ENCODE results near the gene ARL5A.
"Not testable (repeated sequence)": the region's sequence is repeated elsewhere in the genome, so short reads cannot be mapped to it uniquely, and the experiment has no call there.

ARL5A gene

DNA sequence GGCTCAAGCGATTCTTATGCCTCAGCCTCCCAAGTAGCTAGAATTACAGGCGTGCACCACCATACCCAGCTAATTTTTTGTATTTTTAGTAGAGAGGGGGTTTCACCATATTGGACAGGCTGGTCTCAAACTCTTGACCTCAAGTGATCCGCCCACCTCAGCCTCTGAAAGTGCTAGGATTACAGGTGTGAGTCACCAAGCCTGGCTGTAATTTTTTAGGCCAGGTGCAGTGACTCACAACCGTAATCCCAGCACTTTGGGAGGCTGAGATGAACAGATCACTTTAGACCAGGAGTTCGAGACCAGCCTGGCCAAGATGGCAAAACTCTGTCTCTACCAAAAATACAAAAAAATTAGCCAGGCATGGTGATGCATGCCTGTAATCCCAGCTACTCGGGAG is 33.8 kb downstream of the ARL5A start:
- not testable (repeated sequence) for DNase-seq

DNA sequence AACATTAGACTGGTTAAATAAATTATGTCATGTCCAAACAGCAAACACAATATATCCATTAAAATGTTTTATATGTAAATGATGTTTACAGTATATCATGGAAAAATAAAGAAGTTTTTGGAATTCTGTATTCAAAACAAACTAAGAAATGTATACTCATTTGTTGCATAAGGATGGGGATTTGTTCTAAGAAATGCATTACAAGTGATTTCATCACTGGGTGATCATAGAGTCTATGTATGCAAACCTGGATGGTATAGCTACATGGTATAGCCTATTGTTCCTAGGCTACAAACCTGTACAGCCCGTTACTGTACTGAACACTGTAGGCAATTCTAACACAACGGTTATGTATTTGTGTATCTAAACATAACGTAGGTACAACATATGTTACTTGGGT is 35.1 kb downstream of the ARL5A start:
- no peak for DNase-seq

DNA sequence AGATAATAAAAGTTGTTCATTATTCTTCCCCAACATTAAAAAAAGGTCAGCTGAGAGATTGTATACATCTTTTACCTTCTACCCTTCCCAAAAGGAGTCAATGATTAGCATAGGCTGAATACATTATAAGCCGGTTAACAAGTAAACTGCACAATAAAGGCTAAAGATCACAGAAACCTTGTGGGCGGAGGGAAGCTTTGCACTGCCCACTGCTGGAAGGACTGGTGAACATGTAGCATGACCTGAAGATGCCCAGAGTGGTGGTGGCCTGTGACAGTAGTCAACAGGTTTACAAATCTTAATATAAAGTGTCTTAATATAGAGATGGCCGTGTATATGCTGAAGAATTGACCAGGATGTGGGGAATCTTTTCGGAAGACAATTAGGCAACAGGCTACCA is 35.6 kb downstream of the ARL5A start:
- no peak for DNase-seq

DNA sequence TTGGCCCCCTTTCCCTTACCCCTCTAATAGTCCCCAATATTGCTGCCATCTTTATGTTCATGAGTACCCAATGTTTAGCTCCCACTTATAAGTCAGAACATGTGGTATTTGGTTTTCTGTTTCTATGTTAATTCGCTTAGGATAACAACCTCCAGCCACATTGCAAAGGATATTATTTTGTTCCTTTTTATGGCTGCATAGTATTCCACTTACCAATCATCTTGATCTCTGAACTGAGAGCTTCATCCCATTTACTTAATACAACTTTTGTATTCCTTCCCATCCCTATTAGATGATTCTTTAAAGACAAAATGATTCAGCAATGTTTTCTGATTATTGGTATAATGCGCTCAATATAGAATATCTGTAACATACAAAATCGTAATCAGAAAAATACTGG is 36.7 kb downstream of the ARL5A start:
- DNase-seq: no peak

DNA sequence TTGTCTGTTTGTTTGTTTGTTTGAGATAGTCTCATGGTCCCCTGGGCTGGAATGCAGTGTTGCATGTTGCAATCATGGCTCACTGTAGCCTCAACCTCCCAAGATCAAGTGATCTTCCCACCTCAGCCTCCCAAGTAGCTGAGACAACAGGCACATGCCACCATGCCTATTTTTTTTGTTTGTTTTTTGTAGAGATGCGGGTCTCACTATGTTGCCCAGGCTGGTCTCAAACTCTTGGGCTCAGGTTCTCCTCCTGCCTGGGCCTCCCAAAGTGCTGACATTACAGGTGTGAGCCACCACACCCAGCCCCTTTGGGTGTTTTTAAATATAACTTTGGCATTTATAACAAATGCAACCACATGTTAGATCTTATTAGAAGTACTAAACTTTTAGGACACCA is 37.5 kb downstream of the ARL5A start:
- DNase-seq: no peak

DNA sequence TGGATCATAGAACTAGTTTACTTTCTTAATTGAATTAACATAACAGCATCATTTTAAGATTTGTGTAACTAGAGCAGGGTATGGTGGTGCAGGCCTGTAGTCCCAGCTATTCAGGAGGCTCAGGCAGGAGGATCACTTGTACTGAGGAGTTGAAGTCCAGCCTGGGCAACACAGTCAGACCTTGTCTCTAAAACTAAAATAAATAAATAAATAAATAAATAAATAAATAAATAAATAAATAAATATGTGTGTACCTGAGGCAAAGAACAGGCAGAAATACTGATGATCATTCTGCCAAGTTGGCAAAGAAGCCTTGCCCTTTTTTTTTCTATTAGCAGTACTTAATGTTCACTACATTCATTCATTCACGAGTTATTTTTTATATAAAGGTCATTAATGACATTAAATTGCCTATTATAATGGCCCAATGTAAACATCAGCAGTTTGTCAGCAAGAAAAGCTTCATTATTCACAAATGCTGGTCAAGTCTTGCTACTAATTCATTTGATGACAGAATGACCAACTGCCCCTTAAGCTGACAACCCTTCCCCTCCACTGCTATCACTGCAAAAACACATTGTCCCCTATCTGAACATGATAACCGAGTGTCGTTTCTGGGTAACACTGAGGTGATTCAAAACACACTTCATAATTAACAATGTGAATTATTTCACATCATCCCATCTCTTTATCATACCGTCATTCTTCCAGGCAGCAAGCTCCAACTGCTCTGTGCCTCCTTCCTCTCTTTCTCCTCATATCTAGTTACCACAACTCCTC is 39.0 kb downstream of the ARL5A start:
- DNase-seq: no peak

DNA sequence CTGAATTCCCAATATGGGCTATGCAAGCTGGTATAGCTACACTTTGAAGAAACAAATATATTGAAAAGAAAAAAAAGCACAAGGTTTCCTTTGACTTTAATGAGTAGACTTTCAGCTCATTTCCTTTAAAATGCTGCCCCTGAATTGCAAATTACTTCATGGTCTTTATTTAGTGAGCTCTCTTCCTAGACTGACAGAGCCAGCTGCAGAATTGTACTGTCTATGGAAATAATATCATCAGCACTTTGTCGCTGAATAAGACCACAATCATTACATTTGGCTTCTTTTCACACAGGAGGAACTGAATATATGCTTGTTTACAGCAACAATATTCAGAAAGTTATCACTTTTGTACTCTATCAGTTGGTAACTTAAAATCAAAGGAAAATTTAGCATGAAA is 41.7 kb downstream of the ARL5A start:
- DNase-seq: no peak

DNA sequence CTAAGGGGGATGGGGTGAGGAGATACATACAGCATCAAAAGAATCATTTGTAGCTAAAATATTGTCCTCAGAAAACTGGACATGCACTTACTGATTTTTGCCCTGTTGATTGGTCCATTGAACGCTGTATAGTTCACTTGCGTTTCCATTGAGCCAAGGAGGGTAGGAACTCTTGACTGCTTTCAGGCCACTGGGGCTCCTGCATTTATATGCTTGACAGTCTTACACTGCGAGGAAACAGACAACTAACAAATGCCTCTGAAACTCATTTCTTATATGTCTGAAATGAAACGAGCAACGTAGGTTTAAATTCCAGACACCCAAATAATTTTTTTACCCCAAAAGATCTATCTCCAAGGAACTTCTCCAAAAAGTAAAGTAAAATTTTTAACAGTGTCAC is 42.1 kb downstream of the ARL5A start:
- no peak for DNase-seq

DNA sequence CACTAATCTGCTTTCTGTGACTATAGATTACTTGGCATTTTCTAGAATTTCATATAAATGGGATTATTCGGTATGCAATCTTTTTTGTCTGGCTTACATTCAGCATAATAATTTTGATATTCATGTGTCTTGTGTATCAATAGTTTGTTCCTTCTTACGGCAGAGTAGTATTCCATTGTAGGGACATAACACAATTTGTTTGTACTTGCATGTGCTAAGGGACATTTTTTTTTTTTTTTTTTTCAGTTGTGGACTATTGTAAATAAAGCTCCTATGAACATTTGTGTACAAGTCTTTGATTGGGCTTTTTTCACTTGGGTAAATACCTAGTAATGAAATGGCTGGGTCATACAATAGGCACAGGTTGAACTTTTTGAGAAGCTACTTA is 45.1 kb downstream of the ARL5A start:
- no peak for DNase-seq

DNA sequence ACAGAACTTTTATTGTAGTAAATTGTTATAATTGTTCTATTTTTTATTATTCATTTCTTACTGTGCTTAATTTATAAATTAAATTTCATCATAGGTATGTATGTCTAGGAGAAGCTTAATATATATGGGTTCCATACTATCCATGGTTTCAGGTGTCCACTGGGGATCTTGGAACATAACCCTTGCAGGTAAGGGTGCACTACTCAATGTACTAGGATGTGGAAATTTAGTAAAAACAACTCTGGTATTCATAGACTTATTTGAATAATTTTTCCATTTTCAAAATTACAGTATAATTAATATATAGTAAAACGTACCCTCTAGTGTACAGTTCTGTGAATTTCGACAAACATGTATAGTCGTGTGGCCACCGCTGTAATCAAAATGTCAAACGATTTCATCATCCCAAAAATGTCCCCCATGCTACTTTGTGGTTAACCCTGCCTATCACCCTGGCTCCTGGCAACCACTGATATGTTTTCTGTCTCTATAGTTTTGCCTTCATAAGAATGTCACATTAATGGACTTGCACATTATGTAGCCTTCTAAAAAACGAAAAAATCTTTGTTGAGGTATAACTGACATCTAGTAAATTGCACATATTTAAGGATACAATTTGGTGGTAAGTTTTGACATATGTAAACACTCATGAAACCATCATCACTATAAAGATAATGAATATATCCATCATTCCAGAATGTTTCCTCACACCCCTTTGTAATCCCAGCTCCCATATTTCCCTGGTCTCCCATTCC is 45.7 kb downstream of the ARL5A start:
- no peak for DNase-seq

DNA sequence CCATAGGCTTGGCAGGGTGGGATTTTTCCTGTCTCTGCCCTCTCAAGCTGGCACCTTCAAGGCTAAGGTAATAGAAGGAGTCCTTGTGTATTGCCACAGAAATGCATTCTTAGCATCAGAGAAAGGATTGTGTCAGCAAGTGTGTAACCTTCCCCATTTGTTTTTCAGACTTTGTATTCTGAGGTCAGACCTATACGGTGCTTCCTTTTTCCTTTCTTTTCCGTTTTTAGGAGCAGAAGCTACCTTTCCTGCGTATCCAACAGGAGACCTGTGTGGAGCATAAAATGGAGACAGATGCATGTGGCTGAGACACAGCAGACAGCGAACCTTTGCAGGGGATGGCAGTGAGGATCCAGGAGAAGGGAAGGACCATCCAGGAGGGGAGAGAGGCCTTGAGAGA is 46.6 kb downstream of the ARL5A start:
- no peak for DNase-seq

DNA sequence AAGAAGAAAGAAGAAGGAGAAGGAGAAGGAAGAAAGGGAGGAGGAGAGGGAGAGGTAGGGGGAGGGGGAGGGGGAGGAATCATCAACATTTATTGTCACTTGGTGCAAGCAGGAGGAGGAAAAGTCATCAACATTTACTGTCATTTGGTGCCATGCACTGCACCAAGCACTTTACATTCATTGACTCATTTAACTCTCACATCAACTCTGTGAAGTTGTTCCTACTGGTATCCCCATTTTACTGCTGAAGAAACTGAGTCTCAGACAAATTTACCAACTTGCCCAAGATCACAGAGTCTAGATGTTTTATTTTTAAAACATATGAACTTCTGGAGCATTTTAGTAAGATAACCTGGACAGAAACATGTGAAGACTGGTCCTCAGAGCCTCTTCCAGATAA is 47.3 kb downstream of the ARL5A start:
- DNase-seq: no peak

DNA sequence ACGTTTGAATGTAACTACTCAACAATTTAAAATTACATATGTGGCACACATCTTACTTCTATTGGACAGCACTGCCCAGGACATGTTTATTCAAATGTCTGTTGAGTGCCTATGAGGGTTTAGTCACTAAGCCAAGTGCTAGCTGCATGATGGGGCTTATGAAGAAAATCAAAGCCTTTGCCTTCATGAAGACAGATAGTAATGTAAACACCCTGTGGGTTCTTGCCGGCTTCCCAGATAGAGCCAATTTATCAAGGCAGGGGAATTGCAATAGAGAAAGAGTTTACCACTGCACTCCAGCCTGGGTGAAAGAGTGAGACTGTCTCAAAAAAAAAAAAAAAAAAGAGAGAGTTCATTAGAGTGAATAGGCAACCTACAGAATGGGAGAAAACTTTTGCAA is 50.3 kb downstream of the ARL5A start:
- DNase-seq: no peak

DNA sequence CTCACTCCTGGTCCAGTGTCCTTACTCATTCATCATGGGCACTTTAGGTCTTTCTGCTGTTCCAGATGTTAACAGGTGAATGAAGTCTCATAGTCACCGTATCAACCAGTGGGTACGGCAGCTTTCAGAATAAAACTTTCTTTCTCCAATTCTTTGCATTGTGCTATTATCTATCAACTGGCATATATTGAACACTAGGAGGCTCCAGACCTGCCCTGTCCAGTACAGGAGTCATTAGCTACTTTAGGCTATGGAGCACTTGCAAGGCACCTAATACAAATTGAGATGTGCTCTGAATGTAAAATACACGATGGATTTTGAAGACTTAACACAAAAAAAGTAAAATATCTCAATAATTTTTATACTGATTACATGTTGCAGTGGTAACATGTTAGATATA is 50.7 kb downstream of the ARL5A start:
- DNase-seq: no peak

DNA sequence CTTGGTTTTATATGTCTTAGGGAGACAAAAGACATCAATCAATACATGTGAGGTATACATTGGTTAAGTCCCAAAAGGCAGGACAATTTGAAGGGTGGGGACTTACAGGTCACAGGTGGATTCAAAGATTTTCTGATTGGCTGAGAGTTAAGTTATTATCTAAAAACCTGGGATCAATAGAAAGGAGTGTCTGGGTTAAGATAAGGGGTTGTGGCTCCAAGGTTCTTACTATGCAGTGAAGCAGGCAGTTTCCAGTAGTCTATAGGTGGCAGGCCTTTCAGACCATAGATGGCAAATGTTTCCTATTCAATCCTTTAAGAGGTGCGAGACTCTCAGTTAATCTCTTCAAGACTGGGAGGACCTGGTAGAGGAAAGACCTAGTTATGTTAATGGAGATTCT is 51.9 kb downstream of the ARL5A start:
- DNase-seq: no peak

DNA sequence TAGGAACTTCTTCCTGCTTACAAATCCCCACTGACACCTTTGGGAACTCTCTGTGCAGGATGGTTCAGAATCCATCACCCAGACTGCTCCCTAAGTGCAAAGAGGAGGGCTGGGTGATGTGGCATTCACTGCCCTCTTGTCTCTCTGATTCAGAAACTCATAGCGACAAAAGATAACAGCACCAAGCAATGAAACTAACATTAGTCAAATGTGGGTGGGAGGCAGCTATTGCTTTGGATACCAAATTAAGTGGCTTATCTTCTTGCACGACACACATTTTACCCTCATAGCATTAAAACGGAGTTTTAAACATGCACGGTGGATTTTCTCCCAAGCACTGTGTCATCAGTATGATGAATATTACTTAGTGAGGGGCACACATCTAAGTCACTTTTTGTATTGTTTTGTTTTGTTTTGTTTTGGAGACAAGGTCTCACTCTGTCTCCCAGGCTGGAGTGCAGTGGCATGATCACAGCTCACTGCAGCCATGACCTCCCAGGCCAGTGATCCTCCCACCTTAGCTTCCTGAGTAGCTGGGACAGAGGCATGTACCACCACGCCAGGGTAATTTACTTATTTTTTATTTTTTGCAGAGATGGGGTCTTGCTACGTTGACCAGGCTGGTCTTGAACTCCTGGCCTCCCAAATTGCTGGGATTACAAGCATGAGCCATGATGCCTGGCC is 53.0 kb downstream of the ARL5A start:
- DNase-seq: no peak

DNA sequence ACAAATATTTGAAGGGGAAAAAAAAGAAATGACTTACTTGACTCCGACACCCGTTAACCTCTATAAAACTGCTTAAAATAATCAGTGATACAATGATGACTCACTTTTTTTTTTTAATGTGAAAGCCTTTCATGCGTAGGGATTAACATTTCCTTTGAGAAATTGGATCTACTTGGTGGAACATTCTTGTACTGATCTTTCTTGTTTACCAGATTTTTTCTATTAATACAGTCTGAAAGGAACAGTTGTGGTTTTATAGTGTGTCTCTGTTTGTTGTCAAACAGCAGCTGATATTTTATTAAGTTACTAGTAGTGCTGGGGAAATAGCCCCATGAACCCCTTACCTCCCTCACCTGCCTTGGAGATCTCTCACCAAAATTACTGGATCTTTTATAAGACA is 53.7 kb downstream of the ARL5A start:
- no peak for DNase-seq

DNA sequence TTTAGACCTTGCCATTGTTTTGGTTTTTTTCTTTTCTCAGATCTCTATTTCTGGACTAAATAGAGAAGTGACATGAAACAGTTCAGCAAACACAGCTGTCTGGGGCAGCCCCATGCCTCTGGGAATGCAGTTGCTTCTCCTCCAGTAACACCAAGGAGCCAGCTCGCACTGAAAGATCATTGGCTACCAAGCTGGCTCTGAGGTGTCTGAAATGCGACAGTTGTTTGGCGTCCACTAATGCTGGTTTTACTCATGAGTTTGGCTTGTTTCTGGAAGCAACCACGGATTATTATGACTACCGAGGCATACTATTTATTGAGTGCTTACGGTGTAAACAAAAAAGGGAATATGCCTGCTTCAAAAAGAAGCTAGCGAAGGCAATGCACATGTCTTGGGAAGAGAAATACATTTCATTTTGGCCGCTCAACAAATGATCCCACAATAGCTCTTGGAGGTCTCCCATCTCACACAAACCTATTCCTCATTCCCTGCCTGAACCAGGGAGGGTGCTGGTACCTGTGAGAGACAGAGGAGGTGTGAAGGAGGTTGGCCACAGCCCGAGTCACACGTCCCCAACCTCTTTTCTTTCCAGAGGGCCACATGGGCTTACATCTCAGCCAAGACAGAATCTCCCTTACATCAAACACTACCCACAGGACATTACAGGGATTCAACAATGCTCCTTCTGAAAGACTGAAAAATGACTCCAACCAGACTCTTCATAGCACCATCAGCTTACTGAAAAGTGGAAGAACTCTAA is 56.4 kb downstream of the ARL5A start:
- no peak for DNase-seq

DNA sequence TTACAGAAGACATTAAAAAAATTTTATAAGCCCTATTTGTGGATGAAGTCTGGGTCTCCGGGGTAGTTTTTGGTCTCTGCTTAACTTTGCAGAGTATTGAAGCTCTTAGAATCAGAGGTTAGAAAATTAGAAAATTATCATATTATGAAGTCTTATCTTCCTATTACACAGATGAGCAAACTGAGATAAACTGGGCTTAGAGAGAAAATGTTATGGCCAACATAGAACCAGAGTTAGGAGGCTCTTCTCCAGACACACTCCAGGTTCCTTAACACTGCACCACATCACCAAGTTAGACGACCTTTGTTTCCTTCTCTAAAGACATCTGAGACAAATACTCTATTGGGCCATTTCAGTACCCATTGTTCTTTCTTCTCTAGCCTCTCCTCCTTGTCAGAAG is 57.2 kb downstream of the ARL5A start:
- no peak for DNase-seq

DNA sequence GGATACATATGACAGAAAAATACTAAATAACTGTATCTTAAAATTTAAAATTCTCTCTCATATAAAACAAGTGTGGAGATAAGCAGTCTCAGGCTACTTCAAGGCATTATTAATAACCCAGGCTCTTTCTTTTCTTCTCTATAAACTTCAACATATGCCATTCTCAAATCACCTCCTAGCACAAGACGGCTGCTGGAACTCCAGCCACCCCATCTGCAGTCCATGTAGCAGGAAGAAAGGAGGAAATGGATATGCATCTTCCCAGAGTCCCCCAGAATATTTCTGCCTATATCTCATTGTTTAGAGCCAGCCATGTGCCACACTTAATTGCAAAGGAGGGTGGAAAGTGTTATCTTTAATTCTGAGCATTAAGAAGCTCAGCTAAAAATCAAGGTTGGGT is 58.6 kb downstream of the ARL5A start:
- no peak for DNase-seq

DNA sequence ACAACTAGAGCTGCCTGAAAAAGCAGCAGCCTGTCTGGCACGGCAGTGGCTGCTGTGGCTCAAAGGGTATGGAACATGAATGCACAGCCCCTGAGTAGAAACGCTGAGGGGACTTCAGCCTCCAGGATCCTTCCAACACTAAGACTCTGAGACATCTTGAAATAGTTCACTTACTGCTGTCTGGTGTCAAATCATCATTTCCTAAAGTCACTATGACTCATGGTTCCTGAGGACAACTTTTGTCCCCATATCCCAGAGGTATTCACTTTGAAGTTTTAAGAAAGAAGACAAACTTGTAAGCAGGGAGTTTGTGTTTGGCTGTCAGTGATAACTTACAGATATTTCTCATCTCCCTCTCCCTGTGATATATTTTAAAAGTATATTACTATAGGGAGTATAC is 60.7 kb downstream of the ARL5A start:
- no peak for DNase-seq

DNA sequence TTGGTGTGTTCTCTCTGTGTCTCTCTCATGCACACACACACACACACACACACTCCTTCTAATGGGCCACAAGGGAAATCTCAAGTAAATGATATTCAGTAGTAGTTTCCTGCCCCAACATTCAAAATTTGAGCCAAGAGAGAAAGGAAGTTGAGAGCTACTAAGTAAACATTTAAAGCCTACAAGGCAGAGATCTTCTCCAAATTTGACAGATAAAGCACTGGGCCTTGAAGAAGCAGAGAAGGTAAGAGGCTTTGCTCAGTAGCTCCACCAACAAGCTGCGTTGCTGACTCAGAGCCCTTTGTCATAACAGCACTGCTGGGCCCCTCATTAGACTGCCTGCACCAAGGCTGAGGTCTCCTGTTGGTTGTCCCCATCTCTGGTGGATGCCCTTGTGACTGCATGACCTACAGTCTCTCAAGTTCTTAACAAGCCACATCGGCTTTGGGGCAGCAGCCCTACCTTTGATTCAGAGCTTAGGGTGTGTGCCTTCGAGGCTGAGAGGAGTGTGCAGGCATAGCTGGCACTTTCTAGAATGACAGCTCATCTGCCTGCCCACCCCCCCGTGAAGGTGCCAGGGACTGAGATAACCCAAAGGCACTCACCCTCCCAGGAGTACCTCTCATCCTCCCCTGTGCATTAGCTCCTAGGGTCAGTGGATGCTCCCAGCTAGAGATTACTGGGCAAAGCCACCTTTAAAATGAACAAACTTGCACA is 61.6 kb downstream of the ARL5A start:
- no peak for DNase-seq
